SK-N-SH treated with all-trans-retinoic acid at 6 μM for 48 hours (cell line): ENCODE measurements around the gene PUSL1.

Experiments used
- ATAC-seq: fragments of 200-7000 bp; cut with Tn5 transposase; 3 replicates; pipeline ENCODE4 v1.9.1; 2020; ENCODE audit warnings: mild to moderate bottlenecking, moderate library complexity
- ARNTL ChIP-seq: fragments of 450-650 bp; formaldehyde crosslinking; IDR thresholded peaks from 2 replicates; pipeline ENCODE4 v1.5.0; 2020; ENCODE audit warnings: low read depth, mild to moderate bottlenecking, moderate library complexity, borderline replicate concordance
- BACH2 ChIP-seq: fragments of 250-450 bp; sonication (Bioruptor Pico); IDR thresholded peaks from 2 replicates; pipeline ENCODE4 v1.9.0; 2021; ENCODE audit warnings: mild to moderate bottlenecking, borderline replicate concordance
- CREB5 ChIP-seq: fragments of 250-450 bp; sonication (Bioruptor Pico); IDR thresholded peaks from 2 replicates; pipeline ENCODE4 v1.5.1; 2020; ENCODE audit warnings: low read depth, mild to moderate bottlenecking, moderate library complexity
- CSDC2 ChIP-seq: fragments of 250-450 bp; sonication (Bioruptor Pico); IDR thresholded peaks from 2 replicates; pipeline ENCODE4 v1.5.0; 2020; ENCODE audit warnings: mild to moderate bottlenecking, moderate library complexity
- CSRNP3 ChIP-seq: fragments of 250-450 bp; sonication (Bioruptor Pico); IDR thresholded peaks from 2 replicates; pipeline ENCODE4 v1.5.1; 2021; ENCODE audit warnings: mild to moderate bottlenecking, moderate library complexity
- ESRRG ChIP-seq: fragments of 250-450 bp; sonication (Bioruptor Pico); IDR thresholded peaks from 2 replicates; pipeline ENCODE4 v1.6.1; 2021; ENCODE audit warnings: mild to moderate bottlenecking
- GLIS3 ChIP-seq: fragments of 250-450 bp; sonication (Bioruptor Pico); IDR thresholded peaks from 2 replicates; pipeline ENCODE4 v1.5.0; 2020; ENCODE audit warnings: mild to moderate bottlenecking, moderate library complexity
- ISL1 ChIP-seq: fragments of 250-450 bp; sonication (Bioruptor Pico); IDR thresholded peaks from 2 replicates; pipeline ENCODE4 v2.1.2; 2022; ENCODE audit warnings: mild to moderate bottlenecking, moderate library complexity
- OSR1 ChIP-seq: fragments of 250-450 bp; sonication (Bioruptor Pico); IDR thresholded peaks from 2 replicates; pipeline ENCODE4 v1.8.0; 2022; ENCODE audit warnings: moderate library complexity, mild to moderate bottlenecking, inconsistent platforms
- PPARA ChIP-seq: fragments of 250-450 bp; sonication (Bioruptor Pico); IDR thresholded peaks from 2 replicates; pipeline ENCODE4 v1.5.0; 2020; ENCODE audit warnings: mild to moderate bottlenecking, borderline replicate concordance
- RARB ChIP-seq: fragments of 250-450 bp; sonication (Bioruptor Pico); IDR thresholded peaks from 2 replicates; pipeline ENCODE4 v1.8.0; 2021; ENCODE audit warnings: mild to moderate bottlenecking, moderate library complexity
- SNAI2 ChIP-seq: fragments of 250-450 bp; sonication (Bioruptor Pico); IDR thresholded peaks from 2 replicates; pipeline ENCODE4 v1.5.0; 2020; ENCODE audit warnings: mild to moderate bottlenecking, moderate library complexity
- TCF4 ChIP-seq: fragments of 250-450 bp; sonication (Bioruptor Pico); IDR thresholded peaks from 2 replicates; pipeline ENCODE4 v1.8.0; 2021; ENCODE audit warnings: mild to moderate bottlenecking, moderate library complexity, borderline replicate concordance
- TOX ChIP-seq: fragments of 250-450 bp; sonication (Bioruptor Pico); IDR thresholded peaks from 2 replicates; pipeline ENCODE4 v1.8.0; 2021; ENCODE audit warnings: mild to moderate bottlenecking, moderate library complexity, borderline replicate concordance
- TSHZ2 ChIP-seq: fragments of 250-450 bp; sonication (Bioruptor Pico); IDR thresholded peaks from 2 replicates; pipeline ENCODE4 v1.5.0; 2020; ENCODE audit warnings: mild to moderate bottlenecking, moderate library complexity
- ZC3H10 ChIP-seq: fragments of 250-450 bp; sonication (Bioruptor Pico); IDR thresholded peaks from 2 replicates; pipeline ENCODE4 v1.5.1; 2021; ENCODE audit warnings: mild to moderate bottlenecking, moderate library complexity
- ZFP30 ChIP-seq: fragments of 450-650 bp; formaldehyde crosslinking; IDR thresholded peaks from 2 replicates; pipeline ENCODE4 v1.5.0; 2022; ENCODE audit warnings: mild to moderate bottlenecking, moderate library complexity
- ZNF565 ChIP-seq: fragments of 450-650 bp; formaldehyde crosslinking; conservative IDR thresholded peaks from 2 replicates; pipeline ENCODE4 v1.5.0; 2020; ENCODE audit warnings: low read depth, mild to moderate bottlenecking, moderate library complexity
- ZNF70 ChIP-seq: fragments of 450-650 bp; formaldehyde crosslinking; IDR thresholded peaks from 2 replicates; pipeline ENCODE4 v1.5.0; 2020; ENCODE audit warnings: mild to moderate bottlenecking, moderate library complexity
- ZNF8 ChIP-seq: fragments of 450-650 bp; formaldehyde crosslinking; IDR thresholded peaks from 2 replicates; pipeline ENCODE4 v1.5.0; 2020; ENCODE audit warnings: mild to moderate bottlenecking, moderate library complexity
- TF ChIP-seq, protein P1 (sequence below): fragments of 250-450 bp; sonication (Bioruptor Pico); IDR thresholded peaks from 2 replicates; pipeline ENCODE4 v1.8.0; 2020; ENCODE audit warnings: mild to moderate bottlenecking, moderate library complexity, borderline replicate concordance

Gene PUSL1

DNA sequence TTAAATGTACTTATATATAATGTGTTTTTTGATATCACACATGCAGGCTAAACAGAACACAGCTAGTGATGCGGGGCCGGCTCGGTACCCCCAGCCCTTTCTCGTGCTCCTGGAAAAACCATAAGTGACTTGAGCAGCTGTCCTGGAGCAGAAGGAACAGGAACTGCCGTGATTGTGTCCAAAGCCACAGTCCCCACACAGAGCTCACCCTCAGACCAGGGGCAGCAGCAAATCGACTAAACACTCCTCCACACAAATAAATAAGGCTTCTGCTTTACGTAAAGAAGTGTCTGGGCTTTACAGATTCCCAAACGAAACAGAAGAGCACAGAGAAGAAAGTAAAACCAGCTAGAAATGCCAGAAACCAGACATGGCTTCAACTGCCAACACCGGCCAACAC, 44.4 kb upstream of the PUSL1 start:
- ATAC-seq, result no peak
- TF ChIP-seq ZNF70 (CRISPR knock-in tag), result no peak
- TF ChIP-seq ZNF565 (CRISPR knock-in tag), result no peak
- TF ChIP-seq ARNTL (CRISPR knock-in tag), result no peak
- TF ChIP-seq ISL1 (CRISPR knock-in tag), result no peak
- TF ChIP-seq ZNF8 (CRISPR knock-in tag), result no peak
- no peak for TF ChIP-seq TSHZ2 (CRISPR knock-in tag)
- no peak for TF ChIP-seq GLIS3 (CRISPR knock-in tag)
- no peak for TF ChIP-seq OSR1 (CRISPR knock-in tag)
- TF ChIP-seq TCF4 (CRISPR knock-in tag), result no peak
- no peak for TF ChIP-seq ESRRG (CRISPR knock-in tag)
- TF ChIP-seq, protein P1, sequence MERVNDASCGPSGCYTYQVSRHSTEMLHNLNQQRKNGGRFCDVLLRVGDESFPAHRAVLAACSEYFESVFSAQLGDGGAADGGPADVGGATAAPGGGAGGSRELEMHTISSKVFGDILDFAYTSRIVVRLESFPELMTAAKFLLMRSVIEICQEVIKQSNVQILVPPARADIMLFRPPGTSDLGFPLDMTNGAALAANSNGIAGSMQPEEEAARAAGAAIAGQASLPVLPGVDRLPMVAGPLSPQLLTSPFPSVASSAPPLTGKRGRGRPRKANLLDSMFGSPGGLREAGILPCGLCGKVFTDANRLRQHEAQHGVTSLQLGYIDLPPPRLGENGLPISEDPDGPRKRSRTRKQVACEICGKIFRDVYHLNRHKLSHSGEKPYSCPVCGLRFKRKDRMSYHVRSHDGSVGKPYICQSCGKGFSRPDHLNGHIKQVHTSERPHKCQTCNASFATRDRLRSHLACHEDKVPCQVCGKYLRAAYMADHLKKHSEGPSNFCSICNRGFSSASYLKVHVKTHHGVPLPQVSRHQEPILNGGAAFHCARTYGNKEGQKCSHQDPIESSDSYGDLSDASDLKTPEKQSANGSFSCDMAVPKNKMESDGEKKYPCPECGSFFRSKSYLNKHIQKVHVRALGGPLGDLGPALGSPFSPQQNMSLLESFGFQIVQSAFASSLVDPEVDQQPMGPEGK (CRISPR knock-in tag), result no peak
- no peak for TF ChIP-seq RARB (CRISPR knock-in tag)
- TF ChIP-seq SNAI2 (CRISPR knock-in tag), result no peak
- TF ChIP-seq CSRNP3 (CRISPR knock-in tag), result no peak
- no peak for TF ChIP-seq PPARA (CRISPR knock-in tag)
- TF ChIP-seq TOX, result no peak
- no peak for TF ChIP-seq CSDC2 (CRISPR knock-in tag)
- no peak for TF ChIP-seq ZC3H10 (CRISPR knock-in tag)
- no peak for TF ChIP-seq CREB5 (CRISPR knock-in tag)
- TF ChIP-seq, all 23 proteins: peak for 0

- TF ChIP-seq ISL1 (CRISPR knock-in tag) (peak; percentile 53), ZFP30 (CRISPR knock-in tag) (no peak), CREB5 (CRISPR knock-in tag) (0 out of 2 replicates have a peak, but pooled peaks have one; percentile 39)
- peak; percentile 91 for ATAC-seq
Measured at GRCh38 chr1:1264868-1265272, 43.5 kb upstream of the PUSL1 start.

DNA sequence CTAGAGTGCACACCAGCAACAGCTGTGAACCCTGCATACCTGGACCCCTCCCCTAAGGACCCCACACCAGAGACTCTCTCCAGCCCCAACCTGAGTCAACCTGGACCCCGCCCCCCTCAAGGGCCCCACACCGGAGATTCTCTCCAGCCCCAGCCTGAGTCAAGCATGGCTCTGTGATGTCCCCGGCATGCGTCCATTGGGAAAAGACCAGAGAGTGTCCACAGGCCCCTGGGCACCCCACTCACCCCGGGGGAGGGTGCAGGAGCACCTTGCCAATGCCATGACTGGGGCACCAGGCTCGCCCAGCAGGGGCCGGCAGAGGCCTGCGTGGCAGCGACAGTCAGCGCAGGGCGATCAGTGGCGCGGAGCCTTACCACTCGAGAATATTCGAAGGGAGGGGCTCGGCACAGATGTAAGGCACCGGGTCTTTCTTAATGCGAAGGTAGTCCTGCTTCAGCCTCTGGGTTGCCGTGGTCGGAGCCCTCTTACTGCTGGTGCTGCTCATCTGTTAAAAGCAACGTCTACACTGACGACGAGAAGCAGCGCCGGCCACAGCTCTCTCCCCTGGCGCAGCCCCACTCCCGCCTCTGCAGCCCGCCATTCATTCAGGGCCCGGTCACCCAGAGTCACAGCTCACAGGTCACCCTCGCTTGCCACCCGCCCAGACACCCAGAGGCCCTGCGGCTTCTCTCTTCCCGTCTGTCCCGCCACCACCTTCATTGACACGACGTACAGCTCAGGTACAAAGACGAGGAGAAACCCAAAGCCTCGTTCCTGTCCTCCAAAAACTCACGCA, 40.7 kb upstream of the PUSL1 start:
- no peak for ATAC-seq

More for the DNA sequence above, 40.7 kb upstream of the PUSL1 start:
- TF ChIP-seq ZFP30 (CRISPR knock-in tag), result no peak
- no peak for TF ChIP-seq BACH2 (CRISPR knock-in tag)
- no peak for TF ChIP-seq OSR1 (CRISPR knock-in tag)
- TF ChIP-seq, all 23 proteins: peak for 0
